Colon (tissue), 2 donors: Measurements from ENCODE around the gene TXK.
A peak's percentile ranks its signal among the peaks of the same experiment; 100 is the strongest.

Experiments
- FAIRE-seq: peaks from 2 replicates; lab custom pipeline; 2012; peaks lifted over from hg19 to GRCh38; lab: Jason Lieb, UNC
- donor health status: control.
- donor health status: control.

TXK gene

GRCh38 chr4:48137846-48138245, 3.8 kb upstream of the TXK start:
- no peak for FAIRE-seq

GRCh38 chr4:48133669-48134068, 381 bp downstream of the TXK start:
- FAIRE-seq: no peak

GRCh38 chr4:48131736-48132135, 2.3 kb downstream of the TXK start:
- no peak for FAIRE-seq

- no peak for FAIRE-seq
Observed at GRCh38 chr4:48130100-48130499, 4.0 kb downstream of the TXK start.

GRCh38 chr4:48129307-48130014, 4.6 kb downstream of the TXK start:
- no peak for FAIRE-seq

- FAIRE-seq: no peak
Observed at GRCh38 chr4:48127682-48128404, 6.2 kb downstream of the TXK start.

- FAIRE-seq: no peak
Observed at GRCh38 chr4:48127231-48127630, 6.8 kb downstream of the TXK start.

GRCh38 chr4:48126621-48127020, 7.4 kb downstream of the TXK start:
- FAIRE-seq: no peak

- no peak for FAIRE-seq
Observed at GRCh38 chr4:48124870-48125269, 9.2 kb downstream of the TXK start.

GRCh38 chr4:48122756-48123155, 11.3 kb downstream of the TXK start:
- FAIRE-seq: no peak

- FAIRE-seq: no peak
Observed at GRCh38 chr4:48121180-48121579, 12.9 kb downstream of the TXK start.

- peak; percentile 61 for FAIRE-seq
Observed at GRCh38 chr4:48120132-48120531, 13.9 kb downstream of the TXK start.

GRCh38 chr4:48119646-48120045, 14.4 kb downstream of the TXK start:
- no peak for FAIRE-seq

- FAIRE-seq: no peak
Observed at GRCh38 chr4:48118081-48118480, 16.0 kb downstream of the TXK start.

- no peak for FAIRE-seq
Observed at GRCh38 chr4:48116582-48116981, 17.5 kb downstream of the TXK start.

- FAIRE-seq: no peak
Observed at GRCh38 chr4:48114412-48114811, 19.6 kb downstream of the TXK start.

GRCh38 chr4:48112017-48112667, 21.9 kb downstream of the TXK start:
- no peak for FAIRE-seq

- FAIRE-seq: no peak
Observed at GRCh38 chr4:48110452-48110978, 23.5 kb downstream of the TXK start.

- FAIRE-seq: no peak
Observed at GRCh38 chr4:48109413-48110263, 24.4 kb downstream of the TXK start.

- no peak for FAIRE-seq
Observed at GRCh38 chr4:48108309-48109073, 25.6 kb downstream of the TXK start.

- no peak for FAIRE-seq
Observed at GRCh38 chr4:48105230-48105629, 28.8 kb downstream of the TXK start.
